GM23338 (cell line): ENCODE measurements around the gene SLC35F4. TPM values are rescaled to one million over a fixed set of nuclear protein-coding genes. Genes with fewer than 3 reads are reported as not detected.

ENCODE experiments used
- ATAC-seq: fragments of 200-7000 bp; cut with Tn5 transposase; 3 replicates; pipeline ENCODE4 v1.9.1; 2020
- DNase-seq: peaks from one replicate; pipeline ENCODE4 v3.0.0-alpha.2; 2015; ENCODE audit warnings: low spot score
- H2AFZ ChIP-seq: fragments of 200-600 bp; sonication (generic); 2 replicates; pipeline ENCODE4 v1.8.0; 2016; ENCODE audit warnings: antibody characterized with exemption, mild to moderate bottlenecking, moderate library complexity
- H3F3A ChIP-seq: fragments of 200-600 bp; sonication (generic); replicated peaks from 2 replicates; pipeline ENCODE4 v1.8.0; 2017; ENCODE audit warnings: antibody characterized with exemption, mixed run types, low read depth
- H3K27ac ChIP-seq: fragments of 200-600 bp; sonication (generic); 2 replicates; pipeline ENCODE4 v1.6.1; 2016; ENCODE audit warnings: low read depth
- H3K27me3 ChIP-seq: fragments of 200-600 bp; sonication (generic); 2 replicates; pipeline ENCODE4 v1.8.0; 2016; ENCODE audit warnings: mild to moderate bottlenecking, mixed run types, moderate library complexity; ENCODE audit not compliant: insufficient read depth
- H3K36me3 ChIP-seq: fragments of 200-600 bp; sonication (generic); 2 replicates; pipeline ENCODE4 v1.8.0; 2016; ENCODE audit warnings: mild to moderate bottlenecking; ENCODE audit not compliant: insufficient read depth
- H3K4me1 ChIP-seq: fragments of 200-600 bp; sonication (generic); 2 replicates; pipeline ENCODE4 v1.8.0; 2016; ENCODE audit warnings: mild to moderate bottlenecking, moderate library complexity; ENCODE audit not compliant: insufficient read depth
- H3K4me2 ChIP-seq: fragments of 200-600 bp; sonication (generic); 2 replicates; pipeline ENCODE4 v1.7.1; 2017; ENCODE audit warnings: mixed run types
- H3K4me3 ChIP-seq: fragments of 200-600 bp; sonication (generic); 2 replicates; pipeline ENCODE4 v1.6.1; 2016; ENCODE audit warnings: mixed run types
- H3K79me2 ChIP-seq: fragments of 200-600 bp; sonication (generic); replicated peaks from 2 replicates; pipeline ENCODE4 v1.8.0; 2017; ENCODE audit warnings: mild to moderate bottlenecking; ENCODE audit not compliant: insufficient read depth
- H3K9me2 ChIP-seq: fragments of 200-600 bp; sonication (generic); 2 replicates; pipeline ENCODE4 v1.8.0; 2017; ENCODE audit not compliant: insufficient read depth
- H4K20me1 ChIP-seq: fragments of 200-600 bp; sonication (generic); replicated peaks from 2 replicates; pipeline ENCODE4 v1.8.0; 2017; ENCODE audit warnings: mild to moderate bottlenecking; ENCODE audit not compliant: insufficient read depth
- H3K27ac Mint-ChIP-seq: 2 replicates; pipeline ENCODE4 v1.8.0; 2020; ENCODE audit warnings: inconsistent platforms, mild to moderate bottlenecking, moderate library complexity, mixed read lengths
- H3K27me3 Mint-ChIP-seq: 3 replicates; pipeline ENCODE4 v1.8.0; 2022; ENCODE audit warnings: low read depth, mild to moderate bottlenecking, moderate library complexity, mixed read lengths, inconsistent platforms; ENCODE audit not compliant: insufficient read depth, poor library complexity
- H3K36me3 Mint-ChIP-seq: 3 replicates; pipeline ENCODE4 v1.8.0; 2021; ENCODE audit warnings: low read depth, mild to moderate bottlenecking, inconsistent platforms, moderate library complexity, mixed read lengths
- H3K4me1 Mint-ChIP-seq: 3 replicates; pipeline ENCODE4 v1.8.0; 2020; ENCODE audit warnings: mild to moderate bottlenecking, inconsistent platforms, mixed read lengths
- H3K4me3 Mint-ChIP-seq: 3 replicates; pipeline ENCODE4 v1.8.0; 2021; ENCODE audit warnings: moderate library complexity, mild to moderate bottlenecking, inconsistent platforms, mixed read lengths
- H3K9me3 Mint-ChIP-seq: 3 replicates; pipeline ENCODE4 v1.8.0; 2020; ENCODE audit warnings: moderate library complexity, mild to moderate bottlenecking, inconsistent platforms, mixed read lengths
- CREB1 ChIP-seq: fragments of 250-450 bp; sonication (Bioruptor Pico); IDR thresholded peaks from 2 replicates; pipeline ENCODE4 v1.5.0; 2020; ENCODE audit warnings: low read depth, mild to moderate bottlenecking, moderate library complexity
- CTCF ChIP-seq, 2 experiments: fragments of 200-600 bp in 1 of 2; sonication (generic) in 1 of 2; conservative IDR thresholded peaks; 2 replicates each; pipeline versions ENCODE4 v1.5.1 to v1.6.1; 2016 to 2017; ENCODE audit warnings: antibody characterized with exemption in 2 of 2, low read depth in 2 of 2, mild to moderate bottlenecking in 2 of 2, moderate library complexity in 1 of 2
- ETS1 ChIP-seq: IDR thresholded peaks from 2 replicates; pipeline ENCODE4 v1.6.1; 2016; ENCODE audit warnings: antibody characterized with exemption
- EZH2 ChIP-seq: fragments of 200-600 bp; sonication (generic); IDR thresholded peaks from one replicate; pipeline ENCODE4 v1.8.0; 2017; ENCODE audit warnings: antibody characterized with exemption, mild to moderate bottlenecking, low read depth; ENCODE audit not compliant: unreplicated experiment
- EZH2phosphoT487 ChIP-seq: fragments of 200-600 bp; sonication (generic); IDR thresholded peaks from one replicate; pipeline ENCODE4 v1.8.1; 2018; ENCODE audit warnings: antibody characterized with exemption; ENCODE audit not compliant: unreplicated experiment
- JUNB ChIP-seq: IDR thresholded peaks from one replicate; pipeline ENCODE4 v1.6.1; 2016; ENCODE audit warnings: antibody characterized with exemption; ENCODE audit not compliant: unreplicated experiment
- NANOG ChIP-seq: IDR thresholded peaks from 2 replicates; pipeline ENCODE4 v1.6.1; 2016; ENCODE audit warnings: antibody characterized with exemption, borderline replicate concordance
- POLR2AphosphoS5 ChIP-seq: IDR thresholded peaks from 2 replicates; pipeline ENCODE4 v1.6.1; 2016; ENCODE audit warnings: antibody characterized with exemption, low read depth
- STAT1 ChIP-seq: IDR thresholded peaks from one replicate; pipeline ENCODE4 v1.6.1; 2016; ENCODE audit warnings: antibody characterized with exemption; ENCODE audit not compliant: unreplicated experiment
- ZNF114 ChIP-seq: fragments of 250-450 bp; sonication (Bioruptor Pico); IDR thresholded peaks from 2 replicates; pipeline ENCODE4 v1.5.0; 2020; ENCODE audit warnings: mild to moderate bottlenecking, moderate library complexity
- ZNF331 ChIP-seq: fragments of 250-450 bp; sonication (Bioruptor Pico); IDR thresholded peaks from 2 replicates; pipeline ENCODE4 v1.5.0; 2020; ENCODE audit warnings: low read depth, mild to moderate bottlenecking, moderate library complexity
- polyA plus RNA-seq: library from polyadenylated mRNA; unstranded; fragments of >200 nt; fragmentation: Nextera tagmentation; extraction: Ambion mirVana; gene quantifications from 2 replicates; pipeline ENCODE4 v1.2.1, GENCODE V29; 2016
- total RNA-seq: library from RNA; depleted of rRNA; stranded (reverse); fragments of >200 nt; shearing (Covaris generic); gene quantifications from 2 replicates; pipeline ENCODE4 v1.2.3, GENCODE V29; 2014
- TF ChIP-seq, protein P1 (sequence below): IDR thresholded peaks from one replicate; pipeline ENCODE4 v1.6.1; 2018; ENCODE audit warnings: antibody characterized with exemption; ENCODE audit not compliant: unreplicated experiment
- TF ChIP-seq, protein P2 (sequence below): fragments of 250-450 bp; sonication (Bioruptor Pico); IDR thresholded peaks from 2 replicates; pipeline ENCODE4 v1.5.0; 2020; ENCODE audit warnings: mild to moderate bottlenecking, moderate library complexity

The SLC35F4 gene
- total and polyA plus RNA-seq, 2 experiments from 2014 or later: 0.10 TPM; not detected in 1

DNA sequence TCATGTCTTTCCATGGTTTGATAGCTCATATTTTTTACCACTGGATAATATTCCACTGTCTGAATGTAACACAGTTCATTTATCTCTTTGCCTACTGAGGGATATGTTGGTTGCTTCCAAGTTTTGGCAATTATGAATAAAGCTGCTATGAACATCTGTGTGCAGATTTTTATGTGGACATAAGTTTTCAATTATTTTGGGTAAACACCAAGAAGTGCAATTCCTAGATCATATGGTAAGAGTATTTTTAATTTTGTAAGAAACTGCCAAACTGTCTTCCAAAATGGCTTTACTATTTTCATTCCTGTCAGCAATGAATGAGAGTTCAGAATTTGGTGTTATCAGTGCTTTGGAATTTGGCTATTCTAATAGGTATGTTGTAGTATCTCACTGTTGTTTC is 43.7 kb upstream of the SLC35F4 start:
- DNase-seq: no peak
- no peak overlapping the region for H3K27ac Mint-ChIP-seq
- no peaks in the 10 kb centered on the region for H3K4me1 Mint-ChIP-seq
- Histone ChIP-seq H3K36me3 (no peaks in the 10 kb centered on the region), H3K27ac (no peak overlapping the region), H2AFZ (no peak overlapping the region), H3K9me2 (no peaks in the 10 kb centered on the region), H3F3A (no peaks in the 10 kb centered on the region), H3K79me2 (no peaks in the 10 kb centered on the region), H3K4me2 (no peak overlapping the region), H3K4me3 (no peak overlapping the region), H3K4me1 (no peaks in the 10 kb centered on the region), H3K27me3 (no peaks in the 10 kb centered on the region), H4K20me1 (no peaks in the 10 kb centered on the region)
- no peak for ATAC-seq
- no peaks in the 10 kb centered on the region for H3K36me3 Mint-ChIP-seq
- TF ChIP-seq JUNB (no peak), NANOG (no peak), EZH2 (no peak), ZNF114 (CRISPR knock-in tag) (no peak), CTCF (conservative IDR thresholded peaks at IDR 0.05; ENCODE audit: low read depth in 2 of 2) (no peak), ZNF331 (CRISPR knock-in tag) (no peak), STAT1 (no peak), EZH2phosphoT487 (no peak), ETS1 (no peak), POLR2AphosphoS5 (no peak), CREB1 (CRISPR knock-in tag) (no peak)
- TF ChIP-seq, protein P1, sequence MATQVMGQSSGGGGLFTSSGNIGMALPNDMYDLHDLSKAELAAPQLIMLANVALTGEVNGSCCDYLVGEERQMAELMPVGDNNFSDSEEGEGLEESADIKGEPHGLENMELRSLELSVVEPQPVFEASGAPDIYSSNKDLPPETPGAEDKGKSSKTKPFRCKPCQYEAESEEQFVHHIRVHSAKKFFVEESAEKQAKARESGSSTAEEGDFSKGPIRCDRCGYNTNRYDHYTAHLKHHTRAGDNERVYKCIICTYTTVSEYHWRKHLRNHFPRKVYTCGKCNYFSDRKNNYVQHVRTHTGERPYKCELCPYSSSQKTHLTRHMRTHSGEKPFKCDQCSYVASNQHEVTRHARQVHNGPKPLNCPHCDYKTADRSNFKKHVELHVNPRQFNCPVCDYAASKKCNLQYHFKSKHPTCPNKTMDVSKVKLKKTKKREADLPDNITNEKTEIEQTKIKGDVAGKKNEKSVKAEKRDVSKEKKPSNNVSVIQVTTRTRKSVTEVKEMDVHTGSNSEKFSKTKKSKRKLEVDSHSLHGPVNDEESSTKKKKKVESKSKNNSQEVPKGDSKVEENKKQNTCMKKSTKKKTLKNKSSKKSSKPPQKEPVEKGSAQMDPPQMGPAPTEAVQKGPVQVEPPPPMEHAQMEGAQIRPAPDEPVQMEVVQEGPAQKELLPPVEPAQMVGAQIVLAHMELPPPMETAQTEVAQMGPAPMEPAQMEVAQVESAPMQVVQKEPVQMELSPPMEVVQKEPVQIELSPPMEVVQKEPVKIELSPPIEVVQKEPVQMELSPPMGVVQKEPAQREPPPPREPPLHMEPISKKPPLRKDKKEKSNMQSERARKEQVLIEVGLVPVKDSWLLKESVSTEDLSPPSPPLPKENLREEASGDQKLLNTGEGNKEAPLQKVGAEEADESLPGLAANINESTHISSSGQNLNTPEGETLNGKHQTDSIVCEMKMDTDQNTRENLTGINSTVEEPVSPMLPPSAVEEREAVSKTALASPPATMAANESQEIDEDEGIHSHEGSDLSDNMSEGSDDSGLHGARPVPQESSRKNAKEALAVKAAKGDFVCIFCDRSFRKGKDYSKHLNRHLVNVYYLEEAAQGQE: no peak
- TF ChIP-seq, protein P2, sequence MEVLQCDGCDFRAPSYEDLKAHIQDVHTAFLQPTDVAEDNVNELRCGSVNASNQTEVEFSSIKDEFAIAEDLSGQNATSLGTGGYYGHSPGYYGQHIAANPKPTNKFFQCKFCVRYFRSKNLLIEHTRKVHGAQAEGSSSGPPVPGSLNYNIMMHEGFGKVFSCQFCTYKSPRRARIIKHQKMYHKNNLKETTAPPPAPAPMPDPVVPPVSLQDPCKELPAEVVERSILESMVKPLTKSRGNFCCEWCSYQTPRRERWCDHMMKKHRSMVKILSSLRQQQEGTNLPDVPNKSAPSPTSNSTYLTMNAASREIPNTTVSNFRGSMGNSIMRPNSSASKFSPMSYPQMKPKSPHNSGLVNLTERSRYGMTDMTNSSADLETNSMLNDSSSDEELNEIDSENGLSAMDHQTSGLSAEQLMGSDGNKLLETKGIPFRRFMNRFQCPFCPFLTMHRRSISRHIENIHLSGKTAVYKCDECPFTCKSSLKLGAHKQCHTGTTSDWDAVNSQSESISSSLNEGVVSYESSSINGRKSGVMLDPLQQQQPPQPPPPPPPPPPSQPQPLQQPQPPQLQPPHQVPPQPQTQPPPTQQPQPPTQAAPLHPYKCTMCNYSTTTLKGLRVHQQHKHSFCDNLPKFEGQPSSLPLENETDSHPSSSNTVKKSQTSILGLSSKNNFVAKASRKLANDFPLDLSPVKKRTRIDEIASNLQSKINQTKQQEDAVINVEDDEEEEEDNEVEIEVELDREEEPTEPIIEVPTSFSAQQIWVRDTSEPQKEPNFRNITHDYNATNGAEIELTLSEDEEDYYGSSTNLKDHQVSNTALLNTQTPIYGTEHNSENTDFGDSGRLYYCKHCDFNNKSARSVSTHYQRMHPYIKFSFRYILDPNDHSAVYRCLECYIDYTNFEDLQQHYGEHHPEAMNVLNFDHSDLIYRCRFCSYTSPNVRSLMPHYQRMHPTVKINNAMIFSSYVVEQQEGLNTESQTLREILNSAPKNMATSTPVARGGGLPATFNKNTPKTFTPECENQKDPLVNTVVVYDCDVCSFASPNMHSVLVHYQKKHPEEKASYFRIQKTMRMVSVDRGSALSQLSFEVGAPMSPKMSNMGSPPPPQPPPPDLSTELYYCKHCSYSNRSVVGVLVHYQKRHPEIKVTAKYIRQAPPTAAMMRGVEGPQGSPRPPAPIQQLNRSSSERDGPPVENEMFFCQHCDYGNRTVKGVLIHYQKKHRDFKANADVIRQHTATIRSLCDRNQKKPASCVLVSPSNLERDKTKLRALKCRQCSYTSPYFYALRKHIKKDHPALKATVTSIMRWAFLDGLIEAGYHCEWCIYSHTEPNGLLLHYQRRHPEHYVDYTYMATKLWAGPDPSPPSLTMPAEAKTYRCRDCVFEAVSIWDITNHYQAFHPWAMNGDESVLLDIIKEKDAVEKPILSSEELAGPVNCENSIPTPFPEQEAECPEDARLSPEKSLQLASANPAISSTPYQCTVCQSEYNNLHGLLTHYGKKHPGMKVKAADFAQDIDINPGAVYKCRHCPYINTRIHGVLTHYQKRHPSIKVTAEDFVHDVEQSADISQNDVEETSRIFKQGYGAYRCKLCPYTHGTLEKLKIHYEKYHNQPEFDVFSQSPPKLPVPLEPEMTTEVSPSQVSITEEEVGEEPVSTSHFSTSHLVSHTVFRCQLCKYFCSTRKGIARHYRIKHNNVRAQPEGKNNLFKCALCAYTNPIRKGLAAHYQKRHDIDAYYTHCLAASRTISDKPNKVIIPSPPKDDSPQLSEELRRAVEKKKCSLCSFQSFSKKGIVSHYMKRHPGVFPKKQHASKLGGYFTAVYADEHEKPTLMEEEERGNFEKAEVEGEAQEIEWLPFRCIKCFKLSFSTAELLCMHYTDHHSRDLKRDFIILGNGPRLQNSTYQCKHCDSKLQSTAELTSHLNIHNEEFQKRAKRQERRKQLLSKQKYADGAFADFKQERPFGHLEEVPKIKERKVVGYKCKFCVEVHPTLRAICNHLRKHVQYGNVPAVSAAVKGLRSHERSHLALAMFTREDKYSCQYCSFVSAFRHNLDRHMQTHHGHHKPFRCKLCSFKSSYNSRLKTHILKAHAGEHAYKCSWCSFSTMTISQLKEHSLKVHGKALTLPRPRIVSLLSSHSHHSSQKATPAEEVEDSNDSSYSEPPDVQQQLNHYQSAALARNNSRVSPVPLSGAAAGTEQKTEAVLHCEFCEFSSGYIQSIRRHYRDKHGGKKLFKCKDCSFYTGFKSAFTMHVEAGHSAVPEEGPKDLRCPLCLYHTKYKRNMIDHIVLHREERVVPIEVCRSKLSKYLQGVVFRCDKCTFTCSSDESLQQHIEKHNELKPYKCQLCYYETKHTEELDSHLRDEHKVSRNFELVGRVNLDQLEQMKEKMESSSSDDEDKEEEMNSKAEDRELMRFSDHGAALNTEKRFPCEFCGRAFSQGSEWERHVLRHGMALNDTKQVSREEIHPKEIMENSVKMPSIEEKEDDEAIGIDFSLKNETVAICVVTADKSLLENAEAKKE: no peak
- peaks cover under 1% of the 10 kb centered on the region for H3K27me3 Mint-ChIP-seq
- no peaks in the 10 kb centered on the region for H3K9me3 Mint-ChIP-seq
- no peak overlapping the region for H3K4me3 Mint-ChIP-seq
